GM12891 (cell line): ENCODE measurements around the gene ZIC4.

Experiments used
- DNase-seq: peaks from one replicate; pipeline ENCODE4 v3.0.0; 2011; ENCODE audit warnings: low spot score; ENCODE audit not compliant: insufficient read length
- FAIRE-seq: peaks from 2 replicates; lab custom pipeline; 2011; peaks lifted over from hg19 to GRCh38; lab: Jason Lieb, UNC
- PAX5 ChIP-seq: IDR thresholded peaks from 2 replicates; pipeline ENCODE4 v1.6.1; 2011; ENCODE audit warnings: low read length, moderate library complexity, mild to moderate bottlenecking; ENCODE audit not compliant: insufficient read depth, severe bottlenecking
- POLR2A ChIP-seq: IDR thresholded peaks from 2 replicates; pipeline ENCODE4 v1.6.1; 2011; ENCODE audit warnings: low read depth, low read length, control low read depth
- POLR2AphosphoS5 ChIP-seq: IDR thresholded peaks from 2 replicates; pipeline ENCODE4 v1.6.1; 2011; ENCODE audit warnings: low read depth, low read length, control low read depth
- POU2F2 ChIP-seq: IDR thresholded peaks from 2 replicates; pipeline ENCODE4 v1.6.1; 2011; ENCODE audit warnings: low read depth, mild to moderate bottlenecking, control low read depth, low read length, moderate library complexity
- SPI1 ChIP-seq: IDR thresholded peaks from 2 replicates; pipeline ENCODE4 v1.6.1; 2011; ENCODE audit warnings: low read depth, low read length, control low read depth
- TAF1 ChIP-seq: IDR thresholded peaks from 2 replicates; pipeline ENCODE4 v1.6.1; 2011; ENCODE audit warnings: low read depth, low read length, control low read depth

ZIC4 gene

GRCh38 chr3:147418371-147418781 is 12.0 kb upstream of the ZIC4 start:
- TF ChIP-seq SPI1 (no peak), POLR2AphosphoS5 (no peak), POLR2A (no peak), PAX5 (no peak), POU2F2 (no peak), TAF1 (no peak)
- FAIRE-seq (no peak), DNase-seq (no peak)

- DNase-seq = no peak
- TF ChIP-seq POLR2AphosphoS5 = no peak
- TF ChIP-seq PAX5 = no peak
- TF ChIP-seq POLR2A = no peak
- no peak for TF ChIP-seq POU2F2
- TF ChIP-seq SPI1 = no peak
- no peak for TF ChIP-seq TAF1
- no peak for FAIRE-seq
These were observed 11.4 kb upstream of the ZIC4 start for GRCh38 chr3:147417551-147418295.

- no peak for TF ChIP-seq POU2F2
- TF ChIP-seq TAF1 = no peak
- no peak for TF ChIP-seq POLR2A
- no peak for TF ChIP-seq PAX5
- TF ChIP-seq SPI1 = no peak
- TF ChIP-seq POLR2AphosphoS5 = no peak
- no peak for FAIRE-seq
- DNase-seq = no peak
These were observed 10.6 kb upstream of the ZIC4 start for GRCh38 chr3:147416931-147417330.

GRCh38 chr3:147415874-147416273 is 9.5 kb upstream of the ZIC4 start:
- TF ChIP-seq PAX5 (no peak), POLR2A (no peak), POU2F2 (no peak), SPI1 (no peak), POLR2AphosphoS5 (no peak), TAF1 (no peak)
- FAIRE-seq = no peak
- DNase-seq = no peak

- no peak for FAIRE-seq
- DNase-seq = no peak
These were observed 8.9 kb upstream of the ZIC4 start for GRCh38 chr3:147415286-147415685.

GRCh38 chr3:147414390-147415138 is 8.2 kb upstream of the ZIC4 start:
- FAIRE-seq = no peak
- no peak for TF ChIP-seq POU2F2
- TF ChIP-seq POLR2A = no peak
- no peak for TF ChIP-seq PAX5
- no peak for TF ChIP-seq POLR2AphosphoS5
- no peak for TF ChIP-seq SPI1
- no peak for TF ChIP-seq TAF1
- DNase-seq = no peak

More at GRCh38 chr3:147415286-147415685, 8.9 kb upstream of the ZIC4 start:
- TF ChIP-seq PAX5 (no peak), TAF1 (no peak)

- TF ChIP-seq PAX5 (no peak), SPI1 (no peak), POU2F2 (no peak), TAF1 (no peak), POLR2A (no peak), POLR2AphosphoS5 (no peak)
These were observed 7.5 kb upstream of the ZIC4 start for GRCh38 chr3:147413686-147414389.

GRCh38 chr3:147412917-147413685 is 6.8 kb upstream of the ZIC4 start:
- no peak for DNase-seq
- FAIRE-seq = no peak

More at GRCh38 chr3:147413686-147414389, 7.5 kb upstream of the ZIC4 start:
- no peak for FAIRE-seq
- no peak for DNase-seq

More at GRCh38 chr3:147412917-147413685, 6.8 kb upstream of the ZIC4 start:
- TF ChIP-seq POLR2A = no peak
- no peak for TF ChIP-seq POLR2AphosphoS5
- TF ChIP-seq POU2F2 = no peak
- no peak for TF ChIP-seq SPI1
- TF ChIP-seq PAX5 = no peak
- TF ChIP-seq TAF1 = no peak
